H9 (cell line): Measurements from ENCODE around the gene UNC79. TPM values are rescaled to one million over a fixed set of nuclear protein-coding genes. Genes with fewer than 3 reads are reported as not detected.

Source experiments
- DNase-seq: peaks from one replicate; pipeline ENCODE4 v3.0.0-alpha.2; 2017
- H2AFZ ChIP-seq: one replicate; pipeline ENCODE4 v1.6.1; 2013; ENCODE audit warnings: mild to moderate bottlenecking, low read length, control low read depth, moderate library complexity
- H2AK5ac ChIP-seq: 2 replicates; pipeline ENCODE4 v1.6.1; 2013; ENCODE audit warnings: low read length, control low read depth, mixed read lengths; ENCODE audit not compliant: insufficient read length
- H2BK120ac ChIP-seq: one replicate; pipeline ENCODE4 v1.6.1; 2013; ENCODE audit warnings: low read depth, mild to moderate bottlenecking, low read length, control low read depth, inconsistent platforms; ENCODE audit not compliant: poor library complexity, severe bottlenecking
- H2BK12ac ChIP-seq: 2 replicates; pipeline ENCODE4 v1.6.1; 2013; ENCODE audit warnings: low read length, control low read depth, mixed read lengths, low read depth; ENCODE audit not compliant: insufficient read length
- H2BK15ac ChIP-seq: 2 replicates; pipeline ENCODE4 v1.6.1; 2013; ENCODE audit warnings: low read depth, low read length, control low read depth
- H2BK20ac ChIP-seq: one replicate; pipeline ENCODE4 v1.6.1; 2013; ENCODE audit warnings: low read depth, mild to moderate bottlenecking, low read length, control low read depth, inconsistent platforms; ENCODE audit not compliant: poor library complexity, severe bottlenecking
- H2BK5ac ChIP-seq: 2 replicates; pipeline ENCODE4 v1.6.1; 2013; ENCODE audit warnings: low read length, control low read depth, mixed read lengths; ENCODE audit not compliant: insufficient read length
- H3K14ac ChIP-seq: 2 replicates; pipeline ENCODE4 v1.6.1; 2013; ENCODE audit warnings: low read length, control low read depth; ENCODE audit not compliant: insufficient read depth
- H3K18ac ChIP-seq: 2 replicates; pipeline ENCODE4 v1.6.1; 2013; ENCODE audit warnings: low read depth, mild to moderate bottlenecking, mixed read lengths, low read length, control low read depth; ENCODE audit not compliant: insufficient read length
- H3K23ac ChIP-seq: 2 replicates; pipeline ENCODE4 v1.6.1; 2013; ENCODE audit warnings: low read length, control low read depth, mixed read lengths, low read depth; ENCODE audit not compliant: insufficient read length
- H3K23me2 ChIP-seq: 2 replicates; pipeline ENCODE4 v1.6.1; 2013; ENCODE audit warnings: low read depth, mild to moderate bottlenecking, mixed read lengths, low read length, control low read depth; ENCODE audit not compliant: insufficient read length, poor library complexity, severe bottlenecking
- H3K27ac ChIP-seq: 2 replicates; pipeline ENCODE4 v1.5.1; 2013; ENCODE audit warnings: low read length, control low read depth, mixed read lengths, low read depth; ENCODE audit not compliant: insufficient read length
- H3K27me3 ChIP-seq: 2 replicates; pipeline ENCODE4 v1.6.1; 2013; ENCODE audit warnings: low read length, control low read depth, inconsistent platforms; ENCODE audit not compliant: insufficient read depth
- H3K4ac ChIP-seq: 2 replicates; pipeline ENCODE4 v1.6.1; 2013; ENCODE audit warnings: low read depth, mild to moderate bottlenecking, control low read depth, inconsistent platforms, low read length, moderate library complexity
- H3K4me1 ChIP-seq: 2 replicates; pipeline ENCODE4 v1.6.1; 2013; ENCODE audit warnings: low read length, control low read depth, inconsistent platforms; ENCODE audit not compliant: insufficient read depth
- H3K4me2 ChIP-seq: 2 replicates; pipeline ENCODE4 v1.6.1; 2013; ENCODE audit warnings: low read length, control low read depth, mixed read lengths; ENCODE audit not compliant: insufficient read length, insufficient read depth
- H3K56ac ChIP-seq: 2 replicates; pipeline ENCODE4 v1.6.1; 2013; ENCODE audit warnings: low read depth, mild to moderate bottlenecking, mixed read lengths, low read length, control low read depth; ENCODE audit not compliant: insufficient read length
- H3K79me1 ChIP-seq: 2 replicates; pipeline ENCODE4 v1.6.1; 2013; ENCODE audit warnings: low read depth, mild to moderate bottlenecking, moderate library complexity, low read length, control low read depth, inconsistent platforms; ENCODE audit not compliant: insufficient read depth, poor library complexity, severe bottlenecking
- H3K79me2 ChIP-seq: 2 replicates; pipeline ENCODE4 v1.6.1; 2013; ENCODE audit warnings: low read length, control low read depth, inconsistent platforms; ENCODE audit not compliant: insufficient read depth
- H3K9ac ChIP-seq: 2 replicates; pipeline ENCODE4 v1.6.1; 2013; ENCODE audit warnings: low read length, control low read depth, mixed read lengths; ENCODE audit not compliant: insufficient read length; ENCODE audit errors: extremely low read depth
- H3K9me3 ChIP-seq: one replicate; pipeline ENCODE4 v1.6.1; 2013; ENCODE audit warnings: low read depth, low read length, inconsistent platforms; ENCODE audit not compliant: control insufficient read depth
- H3T11ph ChIP-seq: one replicate; pipeline ENCODE4 v1.6.1; 2013; ENCODE audit warnings: mild to moderate bottlenecking, low read length, control low read depth, inconsistent platforms
- H4K20me1 ChIP-seq: one replicate; pipeline ENCODE4 v1.6.1; 2013; ENCODE audit not compliant: control insufficient read depth, insufficient read length, insufficient read depth
- H4K5ac ChIP-seq: 2 replicates; pipeline ENCODE4 v1.6.1; 2013; ENCODE audit warnings: low read depth, mild to moderate bottlenecking, mixed read lengths, low read length, control low read depth; ENCODE audit not compliant: insufficient read length
- H4K8ac ChIP-seq: replicated peaks from 2 replicates; pipeline ENCODE4 v1.6.1; 2013; ENCODE audit warnings: low read length, control low read depth, mixed read lengths, low read depth; ENCODE audit not compliant: insufficient read length
- H4K91ac ChIP-seq: 2 replicates; pipeline ENCODE4 v1.6.1; 2013; ENCODE audit warnings: low read depth, mild to moderate bottlenecking, moderate library complexity, mixed read lengths, low read length, control low read depth; ENCODE audit not compliant: insufficient read length
- H3K27ac Mint-ChIP-seq, 3 experiments: 2 replicates in 2 of 3; 3 replicates in 1 of 3; pipeline ENCODE4 v1.8.0; 2020 to 2021; ENCODE audit warnings: mixed read lengths in 3 of 3, mild to moderate bottlenecking in 1 of 3, moderate library complexity in 1 of 3
- H3K27me3 Mint-ChIP-seq: 2 replicates; pipeline ENCODE4 v1.8.0; 2021; ENCODE audit warnings: low read depth, mild to moderate bottlenecking, moderate library complexity, mixed read lengths
- H3K36me3 Mint-ChIP-seq, 3 experiments: 2 replicates in 2 of 3; 3 replicates in 1 of 3; pipeline ENCODE4 v1.8.0; 2020 to 2021; ENCODE audit warnings: low read depth in 3 of 3, mixed read lengths in 3 of 3; ENCODE audit not compliant: insufficient read depth in 1 of 3
- H3K4me1 Mint-ChIP-seq, 2 experiments: 2 replicates each; pipeline ENCODE4 v1.8.0; 2020; ENCODE audit warnings: mixed read lengths in 2 of 2
- H3K4me3 Mint-ChIP-seq, 2 experiments: 2 replicates in 1 of 2; 3 replicates in 1 of 2; pipeline ENCODE4 v1.8.0; 2020 to 2021; ENCODE audit warnings: mild to moderate bottlenecking in 2 of 2, mixed read lengths in 2 of 2, moderate library complexity in 1 of 2
- H3K9me3 Mint-ChIP-seq, 2 experiments: 2 replicates in 1 of 2; 3 replicates in 1 of 2; pipeline ENCODE4 v1.8.0; 2020; ENCODE audit warnings: mild to moderate bottlenecking in 2 of 2, mixed read lengths in 2 of 2, moderate library complexity in 1 of 2
- WGBS: extraction: QIAGEN DNeasy Blood & Tissue Kit; methylation state at CpG from one replicate; pipeline ENCODE4 v1.1.7; 2013; ENCODE audit warnings: missing lambda C conversion rate, low lambda C conversion rate, mixed read lengths; ENCODE audit not compliant: insufficient read length; ENCODE audit errors: extremely low coverage; 5-methylcytosine and 5-hydroxymethylcytosine counted together
- total RNA-seq: library from RNA; stranded (reverse); gene quantifications from 2 replicates; pipeline ENCODE4 v1.2.1, GENCODE V29; 2021
- TF ChIP-seq, protein P1 (sequence below): fragments of 200-600 bp; sonication (generic); conservative IDR thresholded peaks from 3 replicates; pipeline ENCODE4 v1.8.0; 2021; ENCODE audit warnings: antibody characterized with exemption, mild to moderate bottlenecking

Gene UNC79
- total RNA-seq, 1 experiment from 2014 or later: 3.0 TPM

DNA sequence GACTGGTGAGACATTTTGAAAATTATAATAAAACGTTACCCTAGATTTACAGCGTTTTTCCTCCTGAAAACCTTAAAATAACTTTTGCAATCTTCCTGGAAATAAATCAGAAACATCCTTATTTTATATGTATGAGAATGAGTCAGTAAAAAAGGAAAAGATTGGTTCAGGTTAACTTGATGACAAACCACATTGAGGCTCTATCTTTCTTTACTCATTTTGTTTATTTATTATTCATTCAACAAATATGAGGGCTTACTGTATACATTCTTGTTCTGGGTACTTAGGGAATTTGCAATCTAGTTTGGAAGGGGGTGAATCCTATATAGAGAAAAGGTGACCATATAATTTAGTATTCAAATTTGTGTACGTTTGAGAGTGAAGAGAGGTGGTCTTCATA lies 156.6 kb downstream of the UNC79 start:
- no peak overlapping the region for H3K27ac Mint-ChIP-seq
- no peak overlapping the region for H2BK15ac ChIP-seq
- no peak overlapping the region for H3K4me2 ChIP-seq
- no peak overlapping the region for H3K9ac ChIP-seq
- H2BK5ac ChIP-seq: no peak overlapping the region
- WGBS: no CpG with 5 or more reads among the region's 3 CpGs
- H3K4me1 Mint-ChIP-seq: peaks cover 13 to 17% of the 10 kb centered on the region in 2 experiments
- H3K56ac ChIP-seq: no peak overlapping the region
- DNase-seq: no peak
- H3K27me3 Mint-ChIP-seq: no peaks in the 10 kb centered on the region
- no peak overlapping the region for H3T11ph ChIP-seq
- no peak overlapping the region for H2AK5ac ChIP-seq
- H3K18ac ChIP-seq: no peak overlapping the region
- H3K79me1 ChIP-seq: no peaks in the 10 kb centered on the region
- no peak overlapping the region for H3K27ac ChIP-seq
- H3K23me2 ChIP-seq: no peaks in the 10 kb centered on the region
- no peak overlapping the region for H3K23ac ChIP-seq
- peaks cover 2% of the 10 kb centered on the region; the same call in 1 of the 2 replicates for H3K4me1 ChIP-seq
- H4K20me1 ChIP-seq: no peaks in the 10 kb centered on the region
- no peak overlapping the region for H2BK12ac ChIP-seq
- no peak overlapping the region for H2BK120ac ChIP-seq
- no peak overlapping the region for H2BK20ac ChIP-seq
- no peak overlapping the region for H3K4ac ChIP-seq
- no peaks in the 10 kb centered on the region for H3K79me2 ChIP-seq
- TF ChIP-seq, protein P1, sequence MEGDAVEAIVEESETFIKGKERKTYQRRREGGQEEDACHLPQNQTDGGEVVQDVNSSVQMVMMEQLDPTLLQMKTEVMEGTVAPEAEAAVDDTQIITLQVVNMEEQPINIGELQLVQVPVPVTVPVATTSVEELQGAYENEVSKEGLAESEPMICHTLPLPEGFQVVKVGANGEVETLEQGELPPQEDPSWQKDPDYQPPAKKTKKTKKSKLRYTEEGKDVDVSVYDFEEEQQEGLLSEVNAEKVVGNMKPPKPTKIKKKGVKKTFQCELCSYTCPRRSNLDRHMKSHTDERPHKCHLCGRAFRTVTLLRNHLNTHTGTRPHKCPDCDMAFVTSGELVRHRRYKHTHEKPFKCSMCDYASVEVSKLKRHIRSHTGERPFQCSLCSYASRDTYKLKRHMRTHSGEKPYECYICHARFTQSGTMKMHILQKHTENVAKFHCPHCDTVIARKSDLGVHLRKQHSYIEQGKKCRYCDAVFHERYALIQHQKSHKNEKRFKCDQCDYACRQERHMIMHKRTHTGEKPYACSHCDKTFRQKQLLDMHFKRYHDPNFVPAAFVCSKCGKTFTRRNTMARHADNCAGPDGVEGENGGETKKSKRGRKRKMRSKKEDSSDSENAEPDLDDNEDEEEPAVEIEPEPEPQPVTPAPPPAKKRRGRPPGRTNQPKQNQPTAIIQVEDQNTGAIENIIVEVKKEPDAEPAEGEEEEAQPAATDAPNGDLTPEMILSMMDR: no peak
- no peak overlapping the region for H4K91ac ChIP-seq
- no peak overlapping the region for H3K4me3 Mint-ChIP-seq
- no peaks in the 10 kb centered on the region for H3K9me3 ChIP-seq
- no peak overlapping the region for H2AFZ ChIP-seq
- no peak overlapping the region for H4K5ac ChIP-seq
- H3K9me3 Mint-ChIP-seq: no peaks in the 10 kb centered on the region
- H3K27me3 ChIP-seq: no peaks in the 10 kb centered on the region
- H3K14ac ChIP-seq: no peak overlapping the region
- no peak overlapping the region for H4K8ac ChIP-seq
- H3K36me3 Mint-ChIP-seq: peaks cover 0 to 5% (median 2%) of the 10 kb centered on the region in 3 experiments; a peak in 1 of 7 replicates
